ENCODE data around the gene PXMP4. TPM values are rescaled to one million over a fixed set of nuclear protein-coding genes. Genes with fewer than 3 reads are reported as not detected.

PXMP4 gene
- total RNA-seq, 2 donors from 2014 or later, result 10.3 to 12.5 TPM

DNA sequence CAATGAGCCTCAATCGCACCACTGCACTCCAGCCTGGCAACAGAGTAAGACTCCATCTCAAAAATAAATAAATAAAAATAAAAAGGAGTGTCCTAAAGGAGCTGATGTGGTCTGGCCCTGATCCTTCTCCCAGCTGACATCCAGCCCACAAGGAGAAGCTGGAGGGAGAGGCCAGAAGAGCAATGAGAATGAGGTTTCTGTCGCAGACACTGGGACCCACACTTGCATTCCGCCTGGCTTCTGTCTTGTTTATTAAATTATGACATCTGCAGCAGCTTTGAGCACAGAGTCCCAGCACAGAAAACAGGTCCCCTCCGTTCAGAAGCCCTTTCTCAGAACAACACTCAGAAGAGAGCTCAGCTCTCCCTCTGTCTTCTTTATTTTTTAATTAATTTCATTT, 23.7 kb downstream of the PXMP4 start:
- Mint-ChIP-seq H3K27ac (no peak overlapping the region), H3K9me3 (no peaks in the 10 kb centered on the region), H3K36me3 (peaks cover 0 to 5% of the 10 kb centered on the region in 2 donors)
- no peak for DNase-seq (ENCODE audit: low spot score in 2 of 2)
- no peak for ATAC-seq

- no peak for ATAC-seq
- H3K36me3 Mint-ChIP-seq, result peaks cover 0 to 5% of the 10 kb centered on the region in 2 donors
- no peak overlapping the region for H3K27ac Mint-ChIP-seq
- no peaks in the 10 kb centered on the region for H3K9me3 Mint-ChIP-seq
- no peak for DNase-seq (ENCODE audit: low spot score in 2 of 2)
Measured at GRCh38 chr20:33694639-33695012, 25.5 kb downstream of the PXMP4 start.

GRCh38 chr20:33693741-33694638, 26.1 kb downstream of the PXMP4 start:
- Mint-ChIP-seq H3K27ac (peak overlapping the region in 1 of 2 donors; percentile 48), H3K36me3 (peaks cover 0 to 5% of the 10 kb centered on the region in 2 donors), H3K9me3 (no peaks in the 10 kb centered on the region)
- no peak for DNase-seq (ENCODE audit: low spot score in 2 of 2)
- no peak for ATAC-seq

DNA sequence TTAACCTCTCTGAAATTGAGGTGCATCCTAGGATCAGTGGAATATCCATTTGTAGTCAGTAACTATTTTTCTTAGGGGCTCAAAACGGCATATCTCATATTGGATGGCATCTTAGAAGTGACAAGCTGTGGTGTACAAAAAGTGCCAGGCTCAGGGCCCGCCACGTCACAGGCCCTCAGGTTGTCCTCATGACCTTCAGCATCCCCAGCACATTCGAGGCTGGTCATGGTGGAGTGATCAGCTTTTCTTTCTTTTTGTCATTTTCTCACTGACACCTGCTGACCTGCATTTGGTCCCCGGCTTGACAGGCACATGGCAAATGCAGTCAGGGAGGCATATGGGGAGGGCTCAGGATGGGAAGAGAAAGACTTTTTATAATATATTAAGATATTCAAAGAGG, 26.8 kb downstream of the PXMP4 start:
- Mint-ChIP-seq H3K9me3 (no peaks in the 10 kb centered on the region), H3K36me3 (no peaks in the 10 kb centered on the region), H3K27ac (no peak overlapping the region)
- DNase-seq (ENCODE audit: low spot score in 2 of 2) (no peak), ATAC-seq (no peak)

GRCh38 chr20:33689973-33690372, 30.1 kb downstream of the PXMP4 start:
- peaks cover 7% of the 10 kb centered on the region in 2 donors for H3K36me3 Mint-ChIP-seq
- H3K9me3 Mint-ChIP-seq, result no peaks in the 10 kb centered on the region
- DNase-seq (ENCODE audit: low spot score in 2 of 2) (peak in 1 of 2 donors; percentile 60), ATAC-seq (peak; percentile 10 to 40)
- peak overlapping the region; percentile 44 to 61 for H3K27ac Mint-ChIP-seq

GRCh38 chr20:33689493-33689892, 30.6 kb downstream of the PXMP4 start:
- no peak for ATAC-seq
- no peaks in the 10 kb centered on the region for H3K9me3 Mint-ChIP-seq
- no peak for DNase-seq (ENCODE audit: low spot score in 2 of 2)
- peaks cover 10 to 11% of the 10 kb centered on the region in 2 donors for H3K36me3 Mint-ChIP-seq
- peak overlapping the region in 1 of 2 donors; percentile 61 for H3K27ac Mint-ChIP-seq

GRCh38 chr20:33688938-33689424, 31.1 kb downstream of the PXMP4 start:
- H3K27ac Mint-ChIP-seq, result peak overlapping the region in 1 of 2 donors; percentile 45
- ATAC-seq, result no peak

GRCh38 chr20:33687993-33688937, 31.8 kb downstream of the PXMP4 start:
- H3K27ac Mint-ChIP-seq, result peak overlapping the region; percentile 45 to 51
- DNase-seq (ENCODE audit: low spot score in 2 of 2) (no peak), ATAC-seq (peak; percentile 2 to 5)
- H3K9me3 Mint-ChIP-seq, result no peaks in the 10 kb centered on the region
- H3K36me3 Mint-ChIP-seq, result peaks cover 10 to 12% of the 10 kb centered on the region in 2 donors

More at GRCh38 chr20:33688938-33689424, 31.1 kb downstream of the PXMP4 start:
- Mint-ChIP-seq H3K9me3 (no peaks in the 10 kb centered on the region), H3K36me3 (peaks cover 10 to 12% of the 10 kb centered on the region in 2 donors)
- DNase-seq (ENCODE audit: low spot score in 2 of 2), result no peak

DNA sequence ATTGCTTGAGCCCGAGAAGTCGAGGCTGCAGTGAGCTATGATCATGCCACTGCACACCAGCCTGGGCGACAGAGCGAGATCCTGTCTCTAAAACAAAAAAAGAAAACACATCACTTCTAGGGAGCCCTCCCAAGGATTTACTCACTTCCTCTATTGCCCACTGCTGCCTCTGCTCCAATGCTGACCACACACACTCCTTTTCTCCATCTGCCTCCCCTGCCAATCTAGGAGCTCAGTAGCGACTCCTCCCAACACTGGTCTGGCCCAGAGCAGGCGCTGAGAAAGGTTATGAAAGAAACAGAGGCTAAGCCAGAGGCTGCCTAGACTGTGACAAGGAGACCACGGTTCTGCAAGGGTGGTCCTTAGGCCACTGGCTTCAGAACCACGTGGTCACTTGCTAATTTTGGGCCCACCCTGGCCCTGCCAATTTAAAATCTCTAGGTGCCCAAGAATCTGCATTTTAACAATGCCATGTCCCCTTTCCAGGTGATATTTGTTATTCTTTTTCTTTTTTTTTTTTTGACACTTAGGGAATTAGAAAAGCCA, 32.7 kb downstream of the PXMP4 start:
- H3K9me3 Mint-ChIP-seq, result no peaks in the 10 kb centered on the region
- no peak for DNase-seq (ENCODE audit: low spot score in 2 of 2)

DNA sequence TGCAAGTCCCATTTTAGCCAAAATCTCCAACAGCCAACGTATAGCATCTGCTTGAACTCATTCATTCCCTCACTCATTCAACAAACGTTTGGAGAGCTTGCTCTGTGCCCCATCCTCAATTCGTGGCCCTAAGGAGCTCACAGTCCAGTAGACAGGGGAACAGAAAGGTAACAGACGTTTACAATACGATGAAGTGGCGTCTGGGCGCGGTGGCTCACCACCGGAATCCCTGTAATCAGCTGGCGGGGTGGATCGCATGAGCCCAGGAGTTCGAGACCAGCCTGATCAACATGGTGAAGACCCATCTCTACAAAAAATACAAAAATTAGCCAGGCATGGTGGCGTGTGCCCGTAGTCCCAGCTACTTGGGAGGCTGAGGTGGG, 33.1 kb downstream of the PXMP4 start:
- H3K27ac Mint-ChIP-seq, result peak overlapping the region in 1 of 2 donors; percentile 61
- H3K9me3 Mint-ChIP-seq, result no peaks in the 10 kb centered on the region
- DNase-seq (ENCODE audit: low spot score in 2 of 2) (no peak), ATAC-seq (no peak)
- H3K36me3 Mint-ChIP-seq, result peaks cover 10 to 25% of the 10 kb centered on the region in 2 donors

More for the DNA sequence above, 32.7 kb downstream of the PXMP4 start:
- H3K27ac Mint-ChIP-seq, result peak overlapping the region; percentile 45 to 51
- H3K36me3 Mint-ChIP-seq, result peaks cover 10 to 20% of the 10 kb centered on the region in 2 donors
- no peak for ATAC-seq

DNA sequence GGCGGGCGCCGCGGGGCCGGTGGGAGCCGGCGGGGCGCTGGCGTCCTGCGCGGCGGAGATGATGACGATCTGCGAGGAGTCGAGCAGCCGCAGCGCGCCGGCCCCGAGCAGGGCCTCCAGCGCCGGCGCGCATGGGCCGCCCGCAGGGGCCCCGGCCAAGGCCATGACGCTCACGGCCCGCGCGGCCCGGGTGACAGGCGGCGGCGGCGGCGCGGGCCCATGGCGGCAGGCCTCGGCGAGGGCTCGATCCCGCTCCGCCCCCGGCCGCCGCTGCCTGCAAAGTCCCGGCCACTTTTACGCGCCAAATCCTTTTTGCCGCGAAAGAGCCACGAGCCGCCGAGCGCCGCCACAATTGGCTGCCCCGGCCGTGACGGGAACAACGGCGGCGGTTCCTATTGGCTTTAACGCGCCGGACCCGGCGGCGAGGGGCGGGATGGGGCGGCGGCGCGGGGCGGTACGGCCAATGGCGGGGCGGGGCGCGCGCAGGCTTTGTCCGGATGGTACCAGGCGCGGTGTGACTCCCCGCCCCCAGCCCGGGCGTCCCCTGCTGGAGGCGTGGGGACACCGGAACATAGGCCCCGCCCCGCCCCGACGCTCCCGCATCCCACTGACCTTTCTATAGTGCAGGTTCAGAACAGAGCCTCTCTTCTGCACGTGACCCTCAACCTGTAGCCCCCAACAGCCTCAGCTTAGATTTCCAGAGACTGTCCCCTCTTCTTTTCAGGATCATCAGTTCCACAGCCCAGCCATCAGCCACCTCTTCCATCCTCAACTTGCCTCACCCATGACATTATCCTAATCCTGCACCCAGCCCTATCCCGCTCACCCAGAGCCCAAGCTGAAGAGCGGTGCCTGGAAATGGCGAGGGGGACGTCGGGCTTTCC, 33.8 kb downstream of the PXMP4 start, which contains the start of gene E2F1:
TSS of gene E2F1 (minus strand) at position 286 of the 884 bp plus-strand sequence. CDS start at position 165, 121 bp downstream.
- ATAC-seq, result peak; percentile 84 to 89
- Mint-ChIP-seq H3K36me3 (peaks cover 10 to 26% of the 10 kb centered on the region in 2 donors), H3K27ac (peak within 1 kb of the TSS; percentile 86 to 96), H3K9me3 (no peaks in the 10 kb centered on the region)
- DNase-seq (ENCODE audit: low spot score in 2 of 2), result peak; percentile 97 to 98

- Mint-ChIP-seq H3K9me3 (no peaks in the 10 kb centered on the region), H3K36me3 (peaks cover 10 to 29% of the 10 kb centered on the region in 2 donors), H3K27ac (peak overlapping the region; percentile 86 to 96)
- peak; percentile 69 to 70 for DNase-seq (ENCODE audit: low spot score in 2 of 2)
- ATAC-seq, result peak; percentile 53 to 58
Measured at GRCh38 chr20:33685328-33686099, 34.6 kb downstream of the PXMP4 start.

DNA sequence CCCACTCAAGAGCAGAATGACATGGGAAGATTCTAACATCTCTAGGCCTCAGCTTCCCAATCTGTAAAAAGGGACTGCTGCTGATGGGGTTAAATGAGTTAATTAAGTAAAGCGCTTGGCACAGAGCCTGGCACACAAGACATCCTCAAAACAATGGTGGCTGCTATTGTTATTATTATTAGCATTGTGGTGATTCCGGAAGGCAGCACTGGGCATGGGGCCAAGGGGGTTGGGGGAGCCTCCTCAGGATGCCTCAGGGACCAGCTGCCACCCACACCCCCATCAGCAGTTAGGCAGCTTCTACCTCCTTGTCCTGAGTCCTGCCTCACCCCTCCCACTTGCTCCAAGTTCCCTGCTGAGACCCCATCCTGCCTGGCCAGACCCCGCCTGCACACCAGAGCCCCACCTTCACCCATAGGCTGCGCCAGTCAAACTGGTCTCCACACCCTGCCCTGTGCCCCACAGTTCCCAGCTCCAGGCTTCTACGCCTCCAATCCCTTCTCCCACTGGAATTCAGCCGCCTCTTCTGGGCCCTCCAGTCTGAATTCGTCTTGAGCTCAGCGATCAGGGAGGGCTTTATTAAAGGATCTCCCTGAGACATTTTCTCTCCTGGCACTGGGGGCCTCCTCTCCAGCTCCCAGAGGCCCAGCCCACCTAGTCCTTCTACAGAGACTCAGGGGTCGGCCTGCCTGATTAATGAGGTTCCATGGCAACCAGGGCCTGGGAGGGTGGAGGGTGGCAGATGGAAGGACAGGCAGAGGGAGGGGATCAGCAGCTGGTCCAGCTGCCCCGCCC, 35.4 kb downstream of the PXMP4 start:
- peak overlapping the region; percentile 86 to 96 for H3K27ac Mint-ChIP-seq
- ATAC-seq (no peak), DNase-seq (ENCODE audit: low spot score in 2 of 2) (no peak)
- H3K9me3 Mint-ChIP-seq, result no peaks in the 10 kb centered on the region
- H3K36me3 Mint-ChIP-seq, result peaks cover 10 to 30% of the 10 kb centered on the region in 2 donors

DNA sequence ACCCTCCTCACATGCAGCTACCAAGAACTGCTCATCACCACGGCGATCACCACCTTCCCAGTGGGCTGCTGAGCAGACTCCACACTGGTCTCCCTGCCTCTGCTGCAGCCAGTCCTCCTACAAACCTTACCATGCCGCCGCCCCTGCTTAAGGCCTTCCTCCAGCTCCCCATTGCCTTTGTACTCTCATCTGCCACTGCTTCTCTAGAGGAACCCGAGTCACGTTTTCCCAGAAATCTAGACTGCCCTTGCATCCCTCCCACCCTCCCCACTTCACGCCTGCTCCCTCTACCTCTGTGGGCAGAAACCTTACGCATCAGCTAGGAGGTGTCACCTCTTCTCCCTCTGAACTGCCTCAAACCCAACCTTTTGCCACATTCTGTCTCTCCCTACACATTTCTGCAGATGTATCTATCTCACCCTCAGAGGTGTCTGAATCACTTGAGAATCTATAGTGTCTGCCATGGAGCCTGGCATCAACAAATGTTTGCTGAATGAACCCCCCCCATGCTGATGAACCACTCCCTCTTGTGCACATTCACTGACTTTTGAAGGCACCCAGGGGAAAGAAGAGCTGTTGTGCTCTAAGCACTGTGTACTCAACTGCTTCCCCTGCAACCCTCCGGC, 38.3 kb downstream of the PXMP4 start:
- Mint-ChIP-seq H3K9me3 (no peaks in the 10 kb centered on the region), H3K36me3 (peaks cover 15 to 38% of the 10 kb centered on the region in 2 donors), H3K27ac (peak overlapping the region; percentile 72 to 92)
- ATAC-seq (peak in 1 of 2 donors; percentile 19), DNase-seq (ENCODE audit: low spot score in 2 of 2) (no peak)

Data from activated naive CD4-positive, alpha-beta T cell treated with anti-CD3 and anti-CD28 coated beads, Interleukin-2, amount 50 U/mL, for 72 hours (primary cell).